ENCODE measurements around the gene RPL37A. TPM values are rescaled to one million over a fixed set of nuclear protein-coding genes. Genes with fewer than 3 reads are reported as not detected.

Gene RPL37A
- total and polyA plus RNA-seq, 4 donors = 2,015 to 4,048 (median 2,822) TPM

GRCh38 chr2:216475767-216476166 lies 22.9 kb upstream of the RPL37A start:
- H3K36me3 ChIP-seq (ENCODE audit: control insufficient read depth in 4 of 4, insufficient read depth in 4 of 4, low read length in 4 of 4) = peaks cover 12 to 33% (median 30%) of the 10 kb centered on the region in 4 donors

GRCh38 chr2:216477283-216478035 lies 21.2 kb upstream of the RPL37A start:
- no peak for DNase-seq
- WGBS, 2 donors = 73 to 82% methylated on average over 2 of the region's 2 CpGs
- ATAC-seq (ENCODE audit: insufficient read depth, low FRiP score) = no peak
- no peak for TF ChIP-seq CTCF (IDR thresholded peaks at IDR 0.05; ENCODE audit: control extremely low read depth, extremely low read depth)
- peaks cover 0 to 2% (median 0%) of the 10 kb centered on the region in 4 donors for H3K9me3 ChIP-seq (ENCODE audit: control insufficient read depth in 4 of 4, insufficient read depth in 3 of 4, low read length in 3 of 4)
- H3K36me3 ChIP-seq (ENCODE audit: control insufficient read depth in 4 of 4, insufficient read depth in 4 of 4, low read length in 4 of 4) = peaks cover 12 to 38% (median 32%) of the 10 kb centered on the region in 4 donors
- no peak overlapping the region for H3K4me3 ChIP-seq
- H3K9ac ChIP-seq (ENCODE audit: insufficient read depth in 1 of 2, low read length in 2 of 2) = no peak overlapping the region
- no peak overlapping the region for H3K27ac ChIP-seq (ENCODE audit: low read depth in 1 of 2, low read length in 1 of 2)
- H3K27me3 ChIP-seq (ENCODE audit: control insufficient read depth in 3 of 3, insufficient read depth in 3 of 3, low read length in 2 of 3) = no peaks in the 10 kb centered on the region
- no peaks in the 10 kb centered on the region for H3K4me1 ChIP-seq (ENCODE audit: control insufficient read depth in 5 of 5, insufficient read depth in 5 of 5, low read length in 5 of 5)

More at GRCh38 chr2:216475767-216476166, 22.9 kb upstream of the RPL37A start:
- Histone ChIP-seq H3K9ac (ENCODE audit: insufficient read depth in 1 of 2, low read length in 2 of 2) (no peak overlapping the region), H3K27ac (ENCODE audit: low read depth in 1 of 2, low read length in 1 of 2) (no peak overlapping the region), H3K27me3 (ENCODE audit: control insufficient read depth in 3 of 3, insufficient read depth in 3 of 3, low read length in 2 of 3) (no peaks in the 10 kb centered on the region), H3K4me1 (ENCODE audit: control insufficient read depth in 5 of 5, insufficient read depth in 5 of 5, low read length in 5 of 5) (no peaks in the 10 kb centered on the region), H3K4me3 (no peak overlapping the region), H3K9me3 (ENCODE audit: control insufficient read depth in 4 of 4, insufficient read depth in 3 of 4, low read length in 3 of 4) (peaks cover 0 to 2% (median 0%) of the 10 kb centered on the region in 4 donors)
- TF ChIP-seq CTCF (IDR thresholded peaks at IDR 0.05; ENCODE audit: control extremely low read depth, extremely low read depth) = no peak
- WGBS, 2 donors = 83 to 85% methylated on average over 6 of the region's 6 CpGs
- DNase-seq (no peak), ATAC-seq (ENCODE audit: insufficient read depth, low FRiP score) (no peak)

GRCh38 chr2:216478151-216478550 lies 20.5 kb upstream of the RPL37A start:
- no peak for ATAC-seq (ENCODE audit: insufficient read depth, low FRiP score)
- H3K4me1 ChIP-seq (ENCODE audit: control insufficient read depth in 5 of 5, insufficient read depth in 5 of 5, low read length in 5 of 5) = no peaks in the 10 kb centered on the region
- H3K27me3 ChIP-seq (ENCODE audit: control insufficient read depth in 3 of 3, insufficient read depth in 3 of 3, low read length in 2 of 3) = no peaks in the 10 kb centered on the region
- H3K27ac ChIP-seq (ENCODE audit: low read depth in 1 of 2, low read length in 1 of 2) = no peak overlapping the region
- H3K9me3 ChIP-seq (ENCODE audit: control insufficient read depth in 4 of 4, insufficient read depth in 3 of 4, low read length in 3 of 4) = peaks cover 0 to 2% (median 0%) of the 10 kb centered on the region in 4 donors
- no peak for TF ChIP-seq CTCF (IDR thresholded peaks at IDR 0.05; ENCODE audit: control extremely low read depth, extremely low read depth)
- H3K9ac ChIP-seq (ENCODE audit: insufficient read depth in 1 of 2, low read length in 2 of 2) = no peak overlapping the region
- WGBS, 2 donors = 90 to 94% methylated on average over 3 of the region's 3 CpGs
- no peak for DNase-seq
- H3K36me3 ChIP-seq (ENCODE audit: control insufficient read depth in 4 of 4, insufficient read depth in 4 of 4, low read length in 4 of 4) = peaks cover 12 to 40% (median 38%) of the 10 kb centered on the region in 4 donors
- no peak overlapping the region for H3K4me3 ChIP-seq
